Neuronal stem cell (in vitro differentiated cells): ENCODE results near the gene S1PR1.

Source experiments
- DNase-seq: peaks from one replicate; pipeline ENCODE4 v3.0.0-alpha.2; 2013; ENCODE audit warnings: low spot score
- H2AFZ ChIP-seq: one replicate; pipeline ENCODE4 v1.6.1; 2013; ENCODE audit warnings: mild to moderate bottlenecking, low read length, inconsistent platforms
- H2AK5ac ChIP-seq: 2 replicates; pipeline ENCODE4 v1.6.1; 2013; ENCODE audit warnings: low read depth, mild to moderate bottlenecking, inconsistent platforms, low read length, moderate library complexity, mixed read lengths
- H2BK120ac ChIP-seq: 2 replicates; pipeline ENCODE4 v1.6.1; 2013; ENCODE audit warnings: low read depth, mild to moderate bottlenecking, inconsistent platforms, low read length, moderate library complexity, mixed read lengths
- H2BK12ac ChIP-seq: one replicate; pipeline ENCODE4 v1.6.1; 2013; ENCODE audit warnings: low read length, inconsistent platforms
- H2BK15ac ChIP-seq: 2 replicates; pipeline ENCODE4 v1.6.1; 2013; ENCODE audit warnings: mild to moderate bottlenecking, low read length, inconsistent platforms, mixed read lengths
- H2BK5ac ChIP-seq: one replicate; pipeline ENCODE4 v1.6.1; 2013; ENCODE audit warnings: inconsistent platforms, mild to moderate bottlenecking, low read length, moderate library complexity
- H3K14ac ChIP-seq: one replicate; pipeline ENCODE4 v1.6.1; 2013; ENCODE audit warnings: low read length, inconsistent platforms
- H3K18ac ChIP-seq: 2 replicates; pipeline ENCODE4 v1.6.1; 2013; ENCODE audit warnings: low read length, inconsistent platforms
- H3K23ac ChIP-seq: 2 replicates; pipeline ENCODE4 v1.6.1; 2013; ENCODE audit warnings: low read depth, mild to moderate bottlenecking, mixed read lengths, low read length, inconsistent platforms; ENCODE audit not compliant: poor library complexity
- H3K27ac ChIP-seq: replicated peaks from 3 replicates; pipeline ENCODE4 v1.5.1; 2013; ENCODE audit warnings: low read length, inconsistent platforms
- H3K27me3 ChIP-seq, 3 experiments: 2 replicates each; pipeline ENCODE4 v1.6.1; 2013; ENCODE audit warnings: low read length in 3 of 3, mild to moderate bottlenecking in 2 of 3, inconsistent platforms in 1 of 3, low read depth in 1 of 3, mixed read lengths in 1 of 3, moderate library complexity in 1 of 3; ENCODE audit not compliant: control insufficient read depth in 3 of 3, insufficient read depth in 3 of 3
- H3K36me3 ChIP-seq, 2 donors: replicated peaks in 1 of 2; 2 replicates each; pipeline ENCODE4 v1.6.1; 2013; ENCODE audit warnings: low read length in 2 of 2; ENCODE audit not compliant: control insufficient read depth in 2 of 2, insufficient read depth in 2 of 2
- H3K4ac ChIP-seq: 2 replicates; pipeline ENCODE4 v1.6.1; 2013; ENCODE audit warnings: inconsistent platforms, mild to moderate bottlenecking, low read length, moderate library complexity
- H3K4me1 ChIP-seq, 2 donors: 1 replicate in 1 of 2; 2 replicates in 1 of 2; pipeline ENCODE4 v1.6.1; 2013; ENCODE audit warnings: low read length in 2 of 2, low read depth in 1 of 2; ENCODE audit not compliant: control insufficient read depth in 2 of 2, insufficient read depth in 1 of 2
- H3K4me2 ChIP-seq: one replicate; pipeline ENCODE4 v1.6.1; 2013; ENCODE audit warnings: mild to moderate bottlenecking, low read length, inconsistent platforms; ENCODE audit not compliant: insufficient read depth, poor library complexity, severe bottlenecking
- H3K4me3 ChIP-seq, 2 donors: 2 replicates each; pipeline ENCODE4 v1.5.1; 2013; ENCODE audit warnings: low read length in 2 of 2, mild to moderate bottlenecking in 2 of 2, inconsistent platforms in 1 of 2, moderate library complexity in 1 of 2
- H3K79me1 ChIP-seq: one replicate; pipeline ENCODE4 v1.6.1; 2013; ENCODE audit warnings: low read depth, mild to moderate bottlenecking, inconsistent platforms, low read length, moderate library complexity
- H3K9ac ChIP-seq: one replicate; pipeline ENCODE4 v1.6.1; 2013; ENCODE audit warnings: mild to moderate bottlenecking, low read depth, low read length, inconsistent platforms; ENCODE audit not compliant: poor library complexity
- H3K9me3 ChIP-seq, 2 donors: replicated peaks in 1 of 2; 2 replicates each; pipeline versions ENCODE3 to v1.6.1; 2013; ENCODE audit warnings: low read length in 2 of 2, mild to moderate bottlenecking in 2 of 2, inconsistent platforms in 1 of 2, low read depth in 1 of 2, mixed read lengths in 1 of 2, moderate library complexity in 1 of 2; ENCODE audit not compliant: control insufficient read depth in 2 of 2, insufficient read depth in 1 of 2
- H4K8ac ChIP-seq: one replicate; pipeline ENCODE4 v1.6.1; 2013; ENCODE audit warnings: low read depth, mild to moderate bottlenecking, inconsistent platforms, low read length, moderate library complexity
- H4K91ac ChIP-seq: one replicate; pipeline ENCODE4 v1.6.1; 2013; ENCODE audit warnings: low read length, low read depth, mild to moderate bottlenecking, inconsistent platforms; ENCODE audit not compliant: poor library complexity
- WGBS, 2 donors: extraction: QIAGEN DNeasy Blood & Tissue Kit; methylation state at CpG; one replicate each; pipeline ENCODE4 v1.1.7; 2013; ENCODE audit warnings: missing lambda C conversion rate in 2 of 2, mixed read lengths in 1 of 2; ENCODE audit not compliant: insufficient read length in 2 of 2, insufficient replicate concordance in 1 of 2; ENCODE audit errors: extremely low coverage in 2 of 2; 5-methylcytosine and 5-hydroxymethylcytosine counted together

S1PR1 gene

GRCh38 chr1:101196668-101197067 lies 40.2 kb upstream of the S1PR1 start:
- Histone ChIP-seq H3K9ac (no peak overlapping the region), H3K36me3 (no peaks in the 10 kb centered on the region), H3K18ac (no peak overlapping the region), H4K91ac (no peak overlapping the region), H3K4ac (no peak overlapping the region), H2AK5ac (no peak overlapping the region), H2BK120ac (no peak overlapping the region), H2AFZ (no peak overlapping the region), H3K23ac (no peak overlapping the region), H3K27me3 (no peaks in the 10 kb centered on the region), H2BK15ac (no peak overlapping the region), H3K79me1 (no peaks in the 10 kb centered on the region), H3K4me3 (no peak overlapping the region), H3K14ac (no peak overlapping the region), H3K4me1 (peaks cover 0 to 3% of the 10 kb centered on the region in 2 donors), H2BK12ac (no peak overlapping the region), H3K27ac (no peak overlapping the region), H4K8ac (no peak overlapping the region), H2BK5ac (no peak overlapping the region), H3K9me3 (no peaks in the 10 kb centered on the region), H3K4me2 (no peak overlapping the region)
- no peak for DNase-seq
- no CpG with 5 or more reads among the region's 2 CpGs for WGBS, 2 donors

GRCh38 chr1:101198842-101199636 lies 37.8 kb upstream of the S1PR1 start:
- H3K4me2 ChIP-seq: no peak overlapping the region
- H3K9me3 ChIP-seq: no peaks in the 10 kb centered on the region
- no peak overlapping the region for H3K9ac ChIP-seq
- no peaks in the 10 kb centered on the region for H3K27me3 ChIP-seq
- no peak overlapping the region for H4K8ac ChIP-seq
- H3K14ac ChIP-seq: no peak overlapping the region
- H3K4me3 ChIP-seq: no peak overlapping the region
- no peak overlapping the region for H3K23ac ChIP-seq
- H2AK5ac ChIP-seq: no peak overlapping the region
- H2BK5ac ChIP-seq: no peak overlapping the region
- no peaks in the 10 kb centered on the region for H3K36me3 ChIP-seq
- H3K4me1 ChIP-seq: peaks cover 0 to 4% of the 10 kb centered on the region in 2 donors
- no peak overlapping the region for H2BK15ac ChIP-seq
- no peak overlapping the region for H2BK12ac ChIP-seq
- no peaks in the 10 kb centered on the region for H3K79me1 ChIP-seq
- no peak overlapping the region for H2BK120ac ChIP-seq
- H4K91ac ChIP-seq: no peak overlapping the region
- DNase-seq: no peak
- H2AFZ ChIP-seq: no peak overlapping the region
- WGBS, 2 donors: no CpG with 5 or more reads among the region's 8 CpGs
- H3K18ac ChIP-seq: no peak overlapping the region
- H3K4ac ChIP-seq: no peak overlapping the region
- no peak overlapping the region for H3K27ac ChIP-seq

GRCh38 chr1:101199637-101199982 lies 37.2 kb upstream of the S1PR1 start:
- no peak overlapping the region for H3K9ac ChIP-seq
- H3K27me3 ChIP-seq: no peaks in the 10 kb centered on the region
- H3K23ac ChIP-seq: no peak overlapping the region
- no peaks in the 10 kb centered on the region for H3K36me3 ChIP-seq
- DNase-seq: no peak
- H2BK15ac ChIP-seq: no peak overlapping the region
- no peak overlapping the region for H3K18ac ChIP-seq
- H2BK12ac ChIP-seq: no peak overlapping the region
- H3K4me2 ChIP-seq: no peak overlapping the region
- no peak overlapping the region for H2AFZ ChIP-seq
- H4K91ac ChIP-seq: no peak overlapping the region
- no peaks in the 10 kb centered on the region for H3K79me1 ChIP-seq
- H3K9me3 ChIP-seq: no peaks in the 10 kb centered on the region
- peaks cover 0 to 6% of the 10 kb centered on the region in 2 donors for H3K4me1 ChIP-seq
- H2BK120ac ChIP-seq: no peak overlapping the region
- no peak overlapping the region for H4K8ac ChIP-seq
- H3K14ac ChIP-seq: no peak overlapping the region
- no CpG with 5 or more reads among the region's 1 CpG for WGBS, 2 donors
- no peak overlapping the region for H3K27ac ChIP-seq
- no peak overlapping the region for H2AK5ac ChIP-seq
- no peak overlapping the region for H2BK5ac ChIP-seq
- no peak overlapping the region for H3K4ac ChIP-seq
- H3K4me3 ChIP-seq: no peak overlapping the region

GRCh38 chr1:101200513-101200912 lies 36.3 kb upstream of the S1PR1 start:
- H3K18ac ChIP-seq: peak overlapping the region; percentile 15
- no peak overlapping the region for H2AFZ ChIP-seq
- H2BK5ac ChIP-seq: no peak overlapping the region
- WGBS, 2 donors: no CpG with 5 or more reads among the region's 2 CpGs
- H3K79me1 ChIP-seq: no peaks in the 10 kb centered on the region
- H4K8ac ChIP-seq: no peak overlapping the region
- H3K14ac ChIP-seq: no peak overlapping the region
- no peaks in the 10 kb centered on the region for H3K9me3 ChIP-seq
- DNase-seq: no peak
- no peak overlapping the region for H3K23ac ChIP-seq
- no peak overlapping the region for H3K4me3 ChIP-seq
- no peak overlapping the region for H2BK120ac ChIP-seq
- no peak overlapping the region for H2BK12ac ChIP-seq
- no peak overlapping the region for H3K4me2 ChIP-seq
- no peak overlapping the region for H3K27ac ChIP-seq
- no peak overlapping the region for H3K9ac ChIP-seq
- no peaks in the 10 kb centered on the region for H3K36me3 ChIP-seq
- H2BK15ac ChIP-seq: no peak overlapping the region
- H3K27me3 ChIP-seq: no peaks in the 10 kb centered on the region
- H4K91ac ChIP-seq: no peak overlapping the region
- peaks cover 0 to 6% of the 10 kb centered on the region in 2 donors for H3K4me1 ChIP-seq
- no peak overlapping the region for H3K4ac ChIP-seq
- H2AK5ac ChIP-seq: no peak overlapping the region
